NCI-H82 treated with DMSO at 0.1 percent for 48 hours (cell line): ENCODE measurements around the gene PTPRN.

Experiments
- DNase-seq: peaks from one replicate; lab custom pipeline; 2025; ENCODE audit not compliant: unreplicated experiment; lab: John Stamatoyannopoulos, UW

The PTPRN gene

DNA sequence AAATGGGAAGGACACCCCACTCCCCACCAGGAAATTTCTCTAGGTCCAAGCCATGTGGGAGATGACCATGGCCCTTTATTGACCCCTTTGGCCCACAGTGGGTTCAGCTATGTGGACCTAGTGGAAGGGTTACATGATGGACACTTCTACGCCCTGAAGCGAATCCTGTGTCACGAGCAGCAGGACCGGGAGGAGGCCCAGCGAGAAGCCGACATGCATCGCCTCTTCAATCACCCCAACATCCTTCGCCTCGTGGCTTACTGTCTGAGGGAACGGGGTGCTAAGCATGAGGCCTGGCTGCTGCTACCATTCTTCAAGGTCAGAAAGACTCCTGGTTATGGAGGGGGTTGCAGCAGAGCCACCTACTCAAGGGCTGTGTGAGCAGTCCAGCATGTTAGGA is 62.6 kb downstream of the PTPRN start:
- no peak for DNase-seq

DNA sequence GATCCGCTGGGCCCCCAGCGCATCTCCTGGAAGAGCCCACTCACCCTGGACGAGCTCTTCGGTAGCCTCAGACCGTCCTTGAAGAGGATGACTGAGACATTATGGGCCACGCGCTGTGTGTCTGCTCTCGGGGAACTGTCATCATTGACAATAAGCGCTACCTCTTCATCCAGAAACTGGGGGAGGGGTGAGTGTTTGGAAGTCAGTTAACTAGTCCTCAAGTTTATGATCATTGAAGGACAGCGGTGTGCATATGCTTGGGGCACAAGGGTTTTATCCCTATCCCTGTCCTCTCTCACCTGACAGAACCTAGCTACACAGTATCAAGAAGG is 63.3 kb downstream of the PTPRN start:
- no peak for DNase-seq

DNA sequence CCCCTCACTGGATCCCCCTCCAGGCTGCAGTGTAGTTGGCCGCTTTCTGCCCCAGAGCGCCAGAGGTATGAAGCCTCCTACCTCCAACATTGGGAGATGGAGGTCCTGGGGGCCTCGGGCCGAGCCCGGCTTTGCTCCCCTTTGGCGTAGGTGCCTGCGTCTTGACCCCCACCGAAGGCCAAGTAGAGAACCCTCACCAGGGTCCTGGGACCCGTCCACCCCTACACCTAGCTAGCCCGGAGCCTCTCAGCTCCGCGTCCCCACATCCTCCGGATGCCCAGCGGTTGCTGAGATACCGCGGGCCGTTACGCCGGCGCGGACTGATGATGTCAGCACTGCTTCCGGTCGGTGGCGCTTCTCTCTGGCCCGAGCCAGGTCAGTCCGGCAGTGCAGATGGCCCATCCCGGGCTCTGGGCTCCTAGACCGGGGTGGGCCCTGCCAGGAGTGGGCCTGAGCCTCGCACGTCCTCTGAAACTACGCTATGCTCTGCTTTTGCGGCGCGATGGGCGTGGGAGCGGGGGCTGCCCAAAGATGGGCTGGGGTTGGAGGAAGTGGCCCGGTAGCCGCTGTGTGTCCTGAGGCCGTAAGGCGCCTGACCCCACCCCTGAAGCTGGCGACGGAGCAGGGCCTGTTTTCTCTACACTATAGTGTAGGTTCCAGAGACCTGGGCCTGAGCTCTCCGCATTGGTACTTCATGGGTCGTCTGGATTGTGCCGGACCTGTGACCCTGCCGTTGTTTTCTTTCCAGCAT is 63.9 kb downstream of the PTPRN start, which contains the start of the genes GLB1L and STK16:
GLB1L (minus strand) TSS at position 297 of the 751 bp plus-strand sequence. CDS start 1,871 bp downstream, outside the sequence.
STK16 (plus strand) TSS at position 332 of the 751 bp plus-strand sequence. CDS start 521 bp downstream, outside the sequence.
- peak; percentile 27 for DNase-seq

DNA sequence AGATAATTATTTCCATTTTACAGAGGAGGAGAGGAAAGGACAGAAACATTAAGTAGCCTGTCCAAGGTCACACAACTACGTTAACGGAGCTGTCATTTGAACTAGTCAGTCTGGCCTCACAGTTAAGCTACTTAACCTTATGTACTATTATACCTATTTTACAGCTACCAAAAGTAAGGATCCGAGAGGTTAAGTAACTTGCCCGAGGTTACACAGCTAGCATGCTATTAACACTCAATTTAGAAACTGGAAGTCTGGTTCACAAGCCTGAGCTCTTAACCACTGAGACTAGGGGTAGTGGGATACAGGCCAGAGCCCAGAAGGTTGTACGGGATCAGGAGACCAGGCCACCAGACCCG is 64.4 kb downstream of the PTPRN start:
- no peak for DNase-seq

DNA sequence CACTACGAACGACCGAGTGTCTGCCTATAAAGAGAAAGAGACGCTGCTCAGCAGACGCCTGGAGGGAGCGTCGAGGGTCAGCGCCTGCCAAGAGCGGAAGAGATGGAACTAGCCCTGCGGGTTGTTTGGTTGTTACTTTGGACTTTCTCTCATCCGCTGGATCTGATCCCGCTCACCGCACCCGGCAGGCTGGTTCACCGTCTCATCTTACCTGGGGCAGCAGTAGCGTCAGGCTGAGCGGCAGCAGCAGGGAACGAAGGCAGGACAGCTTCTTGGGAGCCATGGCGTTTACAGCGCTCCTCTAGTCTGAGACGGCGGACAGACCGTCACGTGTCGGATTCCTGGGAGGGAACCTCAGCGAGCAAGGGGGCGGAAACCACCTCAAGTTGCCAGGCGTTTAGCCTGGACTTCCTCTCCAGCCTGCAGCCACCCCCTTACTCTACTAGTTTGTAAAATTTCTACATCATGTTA is 65.9 kb downstream of the PTPRN start:
- DNase-seq: no peak
